Spleen (tissue), 11 donors: ENCODE measurements around the gene ANKS1B. TPM values are rescaled to one million over a fixed set of nuclear protein-coding genes. Genes with fewer than 3 reads are reported as not detected.

Experiments
- DNase-seq: peaks from one replicate; pipeline ENCODE4 v3.0.0-alpha.2; 2020
- H3K27ac ChIP-seq, 8 donors: fragments of 200-600 bp; sonication (generic) in 7 of 8; 1 replicate in 4 of 8; 2 replicates in 4 of 8; pipeline versions ENCODE4 v1.5.0 to v1.8.0; 2016 to 2021; ENCODE audit warnings: inconsistent platforms in 4 of 8, mild to moderate bottlenecking in 4 of 8, moderate library complexity in 1 of 8
- H3K27me3 ChIP-seq, 7 donors: fragments of 200-600 bp; sonication (generic) in 6 of 7; replicated peaks in 1 of 7; 1 replicate in 4 of 7; 2 replicates in 3 of 7; pipeline versions ENCODE4 v1.5.0 to v1.8.0; 2016 to 2021; ENCODE audit warnings: inconsistent platforms in 3 of 7, mild to moderate bottlenecking in 1 of 7
- H3K36me3 ChIP-seq, 6 donors: fragments of 200-600 bp; sonication (generic) in 5 of 6; 1 replicate in 4 of 6; 2 replicates in 2 of 6; pipeline versions ENCODE4 v1.5.0 to v1.8.0; 2016 to 2021; ENCODE audit warnings: inconsistent platforms in 2 of 6
- H3K4me1 ChIP-seq, 6 donors: fragments of 200-600 bp; sonication (generic) in 5 of 6; 1 replicate in 3 of 6; 2 replicates in 3 of 6; pipeline versions ENCODE4 v1.5.0 to v1.8.0; 2016 to 2021; ENCODE audit warnings: inconsistent platforms in 3 of 6
- H3K4me3 ChIP-seq, 8 donors: fragments of 200-600 bp; sonication (generic) in 7 of 8; 1 replicate in 4 of 8; 2 replicates in 4 of 8; pipeline versions ENCODE4 v1.5.0 to v1.8.0; 2016 to 2021; ENCODE audit warnings: inconsistent platforms in 4 of 8, mild to moderate bottlenecking in 4 of 8, moderate library complexity in 2 of 8
- H3K9me3 ChIP-seq, 8 donors: fragments of 200-600 bp; sonication (generic) in 7 of 8; 1 replicate in 4 of 8; 2 replicates in 4 of 8; pipeline versions ENCODE4 v1.5.0 to v1.8.0; 2016 to 2021; ENCODE audit warnings: inconsistent platforms in 4 of 8
- CTCF ChIP-seq, 11 experiments: fragments of 200-600 bp in 7 of 11; fragments of 450-650 bp in 4 of 11; sonication (generic) in 4 of 11; IDR thresholded peaks in 8 of 11; conservative IDR thresholded peaks in 3 of 11; 1 replicate in 7 of 11; 2 replicates in 4 of 11; pipeline versions ENCODE4 v1.4.0 to v1.8.0; 2016 to 2021; ENCODE audit warnings: antibody characterized with exemption in 11 of 11, inconsistent platforms in 4 of 11, mild to moderate bottlenecking in 1 of 11
- POLR2A ChIP-seq, 3 donors: fragments of 450-650 bp; IDR thresholded peaks; one replicate each; pipeline ENCODE4 v1.5.1; 2017; ENCODE audit warnings: antibody characterized with exemption in 3 of 3, mild to moderate bottlenecking in 1 of 3
- POLR2AphosphoS5 ChIP-seq, 3 donors: sonication (generic); formaldehyde crosslinking; IDR thresholded peaks; one replicate each; pipeline ENCODE4 v1.5.1; 2017; ENCODE audit warnings: antibody characterized with exemption in 3 of 3
- WGBS, 5 donors: extraction: QIAGEN DNeasy Blood & Tissue Kit in 3 of 5; methylation state at CpG; one replicate each; pipeline versions ENCODE4 v1.1.5 to v1.1.7; 2013 to 2018; 5-methylcytosine and 5-hydroxymethylcytosine counted together
- intact Hi-C: fragments of 100-400 bp; cut with DNase I; formaldehyde crosslinking; loops from one replicate; pipeline ENCODE4 v1.15.0; 2023; ENCODE audit warnings: low total_unique reads
- polyA plus RNA-seq, 3 donors: library from polyadenylated mRNA; stranded (reverse); fragments of 200-250 nt; gene quantifications; one replicate each; pipeline ENCODE4 v1.2.1, GENCODE V29; 2013
- total RNA-seq, 7 donors: library from RNA; depleted of rRNA in 3 of 7; stranded (reverse); fragments of >200 nt in 3 of 7; fragmentation: NEBNext Ultra II Directional in 4 of 7; extraction: Animal tissue kit (Norgen Biotek cat#: 25700) in 4 of 7; gene quantifications; one replicate each; pipeline versions ENCODE4 v1.1.0 to v1.2.1, GENCODE V29; 2016 to 2021
- donor health status: healthy with polysubstance abuse.
- donor health status: DM: no; HTN: no; CAD: no; lungs with moderate emphysema.
- donor health status: DM: no; HTN: no; CAD: no.
- donor health status: Bipolar disorder and iron deficiency.
- donor health status: healthy.
- donor health status: DM: no; HTN: no; CAD: no.
- donor health status: DM: yes; HTN: yes; CAD: no.

Gene ANKS1B
- total and polyA plus RNA-seq, 10 donors = 0.21 to 8.0 (median 4.2) TPM

GRCh38 chr12:99027055-99027393, 957.7 kb downstream of the ANKS1B start:
- H3K36me3 ChIP-seq = no peaks in the 10 kb centered on the region
- no peaks in the 10 kb centered on the region for H3K4me1 ChIP-seq
- DNase-seq = no peak
- H3K9me3 ChIP-seq = no peaks in the 10 kb centered on the region
- H3K4me3 ChIP-seq = no peak overlapping the region
- no peak overlapping the region for H3K27ac ChIP-seq
- 47 to 63% (median 56%) methylated on average over 2 of the region's 2 CpGs for WGBS, 5 donors
- TF ChIP-seq POLR2AphosphoS5 (IDR thresholded peaks at IDR 0.05) (no peak), POLR2A (IDR thresholded peaks at IDR 0.05) (no peak), CTCF (IDR thresholded peaks at IDR 0.05 in 8 of 11, conservative IDR thresholded peaks at IDR 0.05 in 3 of 11) (no peak)
- intact Hi-C loops = no loop called here
- no peaks in the 10 kb centered on the region for H3K27me3 ChIP-seq

GRCh38 chr12:99026332-99027054, 958.2 kb downstream of the ANKS1B start:
- no peak for DNase-seq
- no peak overlapping the region for H3K4me3 ChIP-seq
- H3K4me1 ChIP-seq = no peaks in the 10 kb centered on the region
- 76 to 89% (median 83%) methylated on average over 4 of the region's 4 CpGs for WGBS, 5 donors
- intact Hi-C loops = no loop called here
- no peaks in the 10 kb centered on the region for H3K27me3 ChIP-seq
- no peaks in the 10 kb centered on the region for H3K36me3 ChIP-seq
- TF ChIP-seq CTCF (IDR thresholded peaks at IDR 0.05 in 8 of 11, conservative IDR thresholded peaks at IDR 0.05 in 3 of 11) (no peak), POLR2AphosphoS5 (IDR thresholded peaks at IDR 0.05) (no peak), POLR2A (IDR thresholded peaks at IDR 0.05) (no peak)
- H3K9me3 ChIP-seq = no peaks in the 10 kb centered on the region
- no peak overlapping the region for H3K27ac ChIP-seq

- H3K4me3 ChIP-seq = no peak overlapping the region
- H3K27ac ChIP-seq = no peak overlapping the region
- no peaks in the 10 kb centered on the region for H3K9me3 ChIP-seq
- no peak for DNase-seq
- H3K36me3 ChIP-seq = no peaks in the 10 kb centered on the region
- intact Hi-C loops = no loop called here
- 67 to 74% (median 71%) methylated on average over 4 of the region's 4 CpGs for WGBS, 5 donors
- no peaks in the 10 kb centered on the region for H3K4me1 ChIP-seq
- no peaks in the 10 kb centered on the region for H3K27me3 ChIP-seq
- TF ChIP-seq CTCF (IDR thresholded peaks at IDR 0.05 in 8 of 11, conservative IDR thresholded peaks at IDR 0.05 in 3 of 11) = no peak
- no peak for TF ChIP-seq POLR2AphosphoS5 (IDR thresholded peaks at IDR 0.05)
- TF ChIP-seq POLR2A (IDR thresholded peaks at IDR 0.05) = no peak
These were observed 959.9 kb downstream of the ANKS1B start for GRCh38 chr12:99024870-99025269.

- no peak for DNase-seq
- Histone ChIP-seq H3K9me3 (no peaks in the 10 kb centered on the region), H3K36me3 (no peaks in the 10 kb centered on the region), H3K4me3 (no peak overlapping the region), H3K27ac (no peak overlapping the region), H3K4me1 (no peaks in the 10 kb centered on the region), H3K27me3 (no peaks in the 10 kb centered on the region)
- intact Hi-C loops = no loop called here
- no peak for TF ChIP-seq POLR2AphosphoS5 (IDR thresholded peaks at IDR 0.05)
- no peak for TF ChIP-seq CTCF (IDR thresholded peaks at IDR 0.05 in 8 of 11, conservative IDR thresholded peaks at IDR 0.05 in 3 of 11)
- TF ChIP-seq POLR2A (IDR thresholded peaks at IDR 0.05) = no peak
These were observed 960.5 kb downstream of the ANKS1B start for GRCh38 chr12:99024191-99024590.
